ENCODE results near the gene TMEM218. TPM values are rescaled to one million over a fixed set of nuclear protein-coding genes. Genes with fewer than 3 reads are reported as not detected.

Gene TMEM218
- total and polyA plus RNA-seq, 10 of the 15 experiments (the other 5 are each of a cell fraction or from before 2014, with no cell fraction given), result 11.2 to 50.3 (median 28.8) TPM

DNA sequence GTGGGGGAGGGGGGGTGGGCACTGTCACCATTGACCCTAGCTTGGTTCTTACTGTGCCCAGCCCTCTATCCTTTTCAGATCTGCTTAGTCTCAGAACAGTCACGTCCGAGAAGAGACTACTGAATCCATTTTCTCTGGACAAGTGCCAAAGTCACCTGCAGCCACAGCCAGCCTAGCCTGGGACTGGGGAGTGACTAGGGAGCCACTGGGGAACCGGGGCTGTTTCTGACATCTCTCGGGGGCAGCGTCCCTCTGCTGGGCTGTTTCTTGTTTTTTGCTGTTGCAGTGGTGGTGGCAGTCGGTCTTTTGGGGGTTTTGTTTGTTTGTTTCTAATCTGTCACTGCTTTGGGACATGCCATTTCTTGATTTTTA is 39.6 kb downstream of the TMEM218 start:
- peak overlapping the region; percentile 85 for H3K27ac ChIP-seq (ENCODE audit: control insufficient read depth, insufficient read depth)
- no peaks in the 10 kb centered on the region for H3K36me3 ChIP-seq (ENCODE audit: control insufficient read depth in 2 of 2, insufficient read depth in 2 of 2, low read length in 1 of 2)
- in situ Hi-C loops (cut with MboI), result no loop called here
- BruUV-seq (replicated peaks), result no TSS peak
- ChIA-PET RAD21 (ENCODE audit: unreplicated experiment) (interaction anchor here (1.0 to 5.9 kb wide), 10 partner anchors 8 to 332 kb away, joined by 3 to 87 read pairs (median 6); partner anchors contain the start of genes CCDC15, SLC37A2 and TMEM218), POLR2A (interaction anchor here (0.6 to 4.1 kb wide), 9 partner anchors 8 to 444 kb away, joined by 3 to 55 read pairs (median 7); partner anchors contain the start of genes CCDC15, SLC37A2 and TMEM218), CTCF (interaction anchor here (1.1 to 6.6 kb wide), 9 partner anchors 8 to 300 kb away, joined by 3 to 46 read pairs (median 8); partner anchors contain the start of genes SLC37A2 and TMEM218), SMC1A (ENCODE audit: uncharacterized antibody, unreplicated experiment) (interaction anchor here (0.7 to 5.0 kb wide), 14 partner anchors 8 to 286 kb away, joined by 3 to 57 read pairs (median 4); partner anchors contain the start of genes CCDC15, SLC37A2 and TMEM218)
- 43% methylated on average over 6 of the region's 6 CpGs for WGBS (ENCODE audit: insufficient coverage, insufficient replicate concordance, low lambda C conversion rate, missing lambda C conversion rate)
- intact Hi-C loops (cut with micrococcal nuclease; ENCODE audit: unreplicated experiment), result loop anchor here (1.0 to 2.0 kb wide), 3 partner anchors 9 to 117 kb away; partner anchors contain the start of genes CCDC15, SLC37A2 and TMEM218
- H3K9me3 ChIP-seq (replicated peaks; ENCODE audit: control insufficient read depth, insufficient read depth, low read length), result no peaks in the 10 kb centered on the region
- H4K20me1 ChIP-seq (ENCODE audit: control insufficient read depth, insufficient read depth), result no peaks in the 10 kb centered on the region
- DNase-seq (ENCODE audit: low read depth, low spot score) (no peak), ATAC-seq (peak; percentile 23), FAIRE-seq (no peak)
- no peaks in the 10 kb centered on the region for H3K79me2 ChIP-seq (ENCODE audit: control insufficient read depth, insufficient read depth, low read length)
- peaks cover 43% of the 10 kb centered on the region for H3K4me1 ChIP-seq (ENCODE audit: control insufficient read depth, insufficient read depth, low read length)
- H2AFZ ChIP-seq (ENCODE audit: control insufficient read depth, low read depth, low read length), result no peak overlapping the region
- no peak for TF ChIP-seq SREBF1 (IDR thresholded peaks at IDR 0.05; ENCODE audit: low read length)
- no peak for TF ChIP-seq KDM1A (IDR thresholded peaks at IDR 0.05; ENCODE audit: borderline replicate concordance)
- TF ChIP-seq, protein P1, sequence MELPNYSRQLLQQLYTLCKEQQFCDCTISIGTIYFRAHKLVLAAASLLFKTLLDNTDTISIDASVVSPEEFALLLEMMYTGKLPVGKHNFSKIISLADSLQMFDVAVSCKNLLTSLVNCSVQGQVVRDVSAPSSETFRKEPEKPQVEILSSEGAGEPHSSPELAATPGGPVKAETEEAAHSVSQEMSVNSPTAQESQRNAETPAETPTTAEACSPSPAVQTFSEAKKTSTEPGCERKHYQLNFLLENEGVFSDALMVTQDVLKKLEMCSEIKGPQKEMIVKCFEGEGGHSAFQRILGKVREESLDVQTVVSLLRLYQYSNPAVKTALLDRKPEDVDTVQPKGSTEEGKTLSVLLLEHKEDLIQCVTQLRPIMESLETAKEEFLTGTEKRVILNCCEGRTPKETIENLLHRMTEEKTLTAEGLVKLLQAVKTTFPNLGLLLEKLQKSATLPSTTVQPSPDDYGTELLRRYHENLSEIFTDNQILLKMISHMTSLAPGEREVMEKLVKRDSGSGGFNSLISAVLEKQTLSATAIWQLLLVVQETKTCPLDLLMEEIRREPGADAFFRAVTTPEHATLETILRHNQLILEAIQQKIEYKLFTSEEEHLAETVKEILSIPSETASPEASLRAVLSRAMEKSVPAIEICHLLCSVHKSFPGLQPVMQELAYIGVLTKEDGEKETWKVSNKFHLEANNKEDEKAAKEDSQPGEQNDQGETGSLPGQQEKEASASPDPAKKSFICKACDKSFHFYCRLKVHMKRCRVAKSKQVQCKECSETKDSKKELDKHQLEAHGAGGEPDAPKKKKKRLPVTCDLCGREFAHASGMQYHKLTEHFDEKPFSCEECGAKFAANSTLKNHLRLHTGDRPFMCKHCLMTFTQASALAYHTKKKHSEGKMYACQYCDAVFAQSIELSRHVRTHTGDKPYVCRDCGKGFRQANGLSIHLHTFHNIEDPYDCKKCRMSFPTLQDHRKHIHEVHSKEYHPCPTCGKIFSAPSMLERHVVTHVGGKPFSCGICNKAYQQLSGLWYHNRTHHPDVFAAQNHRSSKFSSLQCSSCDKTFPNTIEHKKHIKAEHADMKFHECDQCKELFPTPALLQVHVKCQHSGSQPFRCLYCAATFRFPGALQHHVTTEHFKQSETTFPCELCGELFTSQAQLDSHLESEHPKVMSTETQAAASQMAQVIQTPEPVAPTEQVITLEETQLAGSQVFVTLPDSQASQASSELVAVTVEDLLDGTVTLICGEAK (IDR thresholded peaks at IDR 0.05; ENCODE audit: borderline replicate concordance), result no peak
- TF ChIP-seq BHLHE40 (IDR thresholded peaks at IDR 0.05; ENCODE audit: borderline replicate concordance in 1 of 2, low read depth in 2 of 2, low read length in 1 of 2), result 0 out of 4 replicates have a peak, but pooled peaks have one; percentile 15 to 24
- no peak for TF ChIP-seq RAD21 (IDR thresholded peaks at IDR 0.05; ENCODE audit: insufficient read depth, low read depth, low read length)
- TF ChIP-seq SP1 (IDR thresholded peaks at IDR 0.05; ENCODE audit: low read depth, low read length), result no peak
- H3K27me3 ChIP-seq (replicated peaks in 1 of 2; ENCODE audit: control insufficient read depth in 2 of 2, insufficient read depth in 2 of 2, low read length in 1 of 2), result no peaks in the 10 kb centered on the region
- H3K4me3 ChIP-seq, result no peak overlapping the region
- H3K9ac ChIP-seq (ENCODE audit: control insufficient read depth, insufficient read depth, low read length), result peak overlapping the region; percentile 11; the same call in 1 of the 2 replicates
- peak overlapping the region; percentile 52; the same call in 1 of the 2 replicates for H3K4me2 ChIP-seq (ENCODE audit: control insufficient read depth, insufficient read depth)
